Neural progenitor cell (in vitro differentiated cells): Measurements from ENCODE around the gene CRTC3. TPM values are rescaled to one million over a fixed set of nuclear protein-coding genes. Genes with fewer than 3 reads are reported as not detected.
"Not testable (repeated sequence)": the region's sequence is repeated elsewhere in the genome, so short reads cannot be mapped to it uniquely, and the experiment has no call there.

Source experiments
- DNase-seq: peaks from one replicate; pipeline ENCODE4 v3.0.0-alpha.2; 2016; ENCODE audit warnings: low spot score
- H2AFZ ChIP-seq: fragments of 200-600 bp; sonication (generic); replicated peaks from 2 replicates; pipeline ENCODE4 v1.6.1; 2016; ENCODE audit warnings: antibody characterized with exemption
- H3F3A ChIP-seq: fragments of 200-600 bp; sonication (generic); 2 replicates; pipeline ENCODE4 v1.6.1; 2016; ENCODE audit warnings: antibody characterized with exemption, low read depth
- H3K27ac ChIP-seq: fragments of 200-600 bp; sonication (generic); 2 replicates; pipeline ENCODE4 v1.5.1; 2016; ENCODE audit warnings: mild to moderate bottlenecking
- H3K27me3 ChIP-seq: fragments of 200-600 bp; sonication (generic); 2 replicates; pipeline ENCODE4 v1.6.1; 2016; ENCODE audit warnings: mild to moderate bottlenecking, moderate library complexity
- H3K36me3 ChIP-seq: fragments of 200-600 bp; sonication (generic); 2 replicates; pipeline ENCODE4 v1.5.1; 2016
- H3K4me1 ChIP-seq: fragments of 200-600 bp; sonication (generic); 2 replicates; pipeline ENCODE4 v1.6.1; 2016; ENCODE audit warnings: mixed run types
- H3K4me2 ChIP-seq: fragments of 200-600 bp; sonication (generic); 2 replicates; pipeline ENCODE4 v1.6.1; 2016
- H3K4me3 ChIP-seq: fragments of 200-600 bp; sonication (generic); 2 replicates; pipeline ENCODE4 v1.5.1; 2016
- H3K79me2 ChIP-seq: fragments of 200-600 bp; sonication (generic); 2 replicates; pipeline ENCODE4 v1.6.1; 2016; ENCODE audit warnings: low read depth
- H3K9ac ChIP-seq: fragments of 200-600 bp; sonication (generic); 2 replicates; pipeline ENCODE4 v1.6.1; 2016
- H3K9me3 ChIP-seq: fragments of 200-600 bp; sonication (generic); 2 replicates; pipeline ENCODE4 v1.5.1; 2016; ENCODE audit warnings: low read depth
- H4K20me1 ChIP-seq: fragments of 200-600 bp; sonication (generic); 2 replicates; pipeline ENCODE4 v1.6.1; 2016; ENCODE audit warnings: low read depth
- H3K27ac Mint-ChIP-seq: 3 replicates; pipeline ENCODE4 v1.8.0; 2021; ENCODE audit warnings: mixed read lengths
- H3K27me3 Mint-ChIP-seq: 2 replicates; pipeline ENCODE4 v1.8.0; 2022; ENCODE audit warnings: low read depth, mild to moderate bottlenecking, inconsistent platforms, moderate library complexity, mixed read lengths; ENCODE audit not compliant: insufficient read depth
- H3K36me3 Mint-ChIP-seq: 3 replicates; pipeline ENCODE4 v1.8.0; 2021; ENCODE audit warnings: mixed read lengths
- H3K4me1 Mint-ChIP-seq: 3 replicates; pipeline ENCODE4 v1.8.0; 2021; ENCODE audit warnings: mixed read lengths
- H3K4me3 Mint-ChIP-seq: 3 replicates; pipeline ENCODE4 v1.8.0; 2021; ENCODE audit warnings: mild to moderate bottlenecking, moderate library complexity, mixed read lengths
- H3K9me3 Mint-ChIP-seq: 3 replicates; pipeline ENCODE4 v1.8.0; 2020; ENCODE audit warnings: mixed read lengths
- EZH2 ChIP-seq: fragments of 200-600 bp; sonication (generic); IDR thresholded peaks from 2 replicates; pipeline ENCODE4 v1.6.1; 2017; ENCODE audit warnings: antibody characterized with exemption, mild to moderate bottlenecking, moderate library complexity
- EZH2phosphoT487 ChIP-seq: fragments of 200-600 bp; sonication (generic); IDR thresholded peaks from 2 replicates; pipeline ENCODE4 v1.6.1; 2017; ENCODE audit warnings: antibody characterized with exemption
- total RNA-seq: library from RNA; depleted of rRNA; stranded (reverse); fragments of >200 nt; gene quantifications from 2 replicates; pipeline ENCODE4 v1.2.3, GENCODE V29; 2015; ENCODE audit warnings: low replicate concordance
- TF ChIP-seq, protein P1 (sequence below): fragments of 200-600 bp; sonication (generic); IDR thresholded peaks from 2 replicates; pipeline ENCODE4 v1.5.1; 2017; ENCODE audit warnings: antibody characterized with exemption, mild to moderate bottlenecking

Gene CRTC3
- total RNA-seq, 1 donor from 2014 or later = 4.9 TPM

GRCh38 chr15:90519688-90520087, 10.0 kb upstream of the CRTC3 start:
- Mint-ChIP-seq H3K4me3 (no peak overlapping the region), H3K27me3 (peaks cover 4% of the 10 kb centered on the region), H3K9me3 (no peaks in the 10 kb centered on the region), H3K27ac (no peak overlapping the region), H3K36me3 (no peaks in the 10 kb centered on the region), H3K4me1 (no peaks in the 10 kb centered on the region)
- no peak overlapping the region for H3K4me2 ChIP-seq
- no peaks in the 10 kb centered on the region for H3K36me3 ChIP-seq
- H3K27ac ChIP-seq = no peak overlapping the region
- H3K9me3 ChIP-seq = no peaks in the 10 kb centered on the region
- H2AFZ ChIP-seq = no peak overlapping the region
- H3K4me3 ChIP-seq = no peak overlapping the region
- TF ChIP-seq, protein P1, sequence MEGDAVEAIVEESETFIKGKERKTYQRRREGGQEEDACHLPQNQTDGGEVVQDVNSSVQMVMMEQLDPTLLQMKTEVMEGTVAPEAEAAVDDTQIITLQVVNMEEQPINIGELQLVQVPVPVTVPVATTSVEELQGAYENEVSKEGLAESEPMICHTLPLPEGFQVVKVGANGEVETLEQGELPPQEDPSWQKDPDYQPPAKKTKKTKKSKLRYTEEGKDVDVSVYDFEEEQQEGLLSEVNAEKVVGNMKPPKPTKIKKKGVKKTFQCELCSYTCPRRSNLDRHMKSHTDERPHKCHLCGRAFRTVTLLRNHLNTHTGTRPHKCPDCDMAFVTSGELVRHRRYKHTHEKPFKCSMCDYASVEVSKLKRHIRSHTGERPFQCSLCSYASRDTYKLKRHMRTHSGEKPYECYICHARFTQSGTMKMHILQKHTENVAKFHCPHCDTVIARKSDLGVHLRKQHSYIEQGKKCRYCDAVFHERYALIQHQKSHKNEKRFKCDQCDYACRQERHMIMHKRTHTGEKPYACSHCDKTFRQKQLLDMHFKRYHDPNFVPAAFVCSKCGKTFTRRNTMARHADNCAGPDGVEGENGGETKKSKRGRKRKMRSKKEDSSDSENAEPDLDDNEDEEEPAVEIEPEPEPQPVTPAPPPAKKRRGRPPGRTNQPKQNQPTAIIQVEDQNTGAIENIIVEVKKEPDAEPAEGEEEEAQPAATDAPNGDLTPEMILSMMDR = no peak
- TF ChIP-seq EZH2phosphoT487 (no peak), EZH2 (no peak)
- no peaks in the 10 kb centered on the region for H3F3A ChIP-seq
- no peak overlapping the region for H3K9ac ChIP-seq
- no peak for DNase-seq
- H3K79me2 ChIP-seq = no peaks in the 10 kb centered on the region
- H3K4me1 ChIP-seq = no peaks in the 10 kb centered on the region
- no peaks in the 10 kb centered on the region for H3K27me3 ChIP-seq
- H4K20me1 ChIP-seq = no peaks in the 10 kb centered on the region

- H3K9me3 ChIP-seq = no peaks in the 10 kb centered on the region
- no peaks in the 10 kb centered on the region for H3K79me2 ChIP-seq
- no peak overlapping the region for H3K4me2 ChIP-seq
- H3K27ac Mint-ChIP-seq = no peak overlapping the region
- no peak overlapping the region for H3K4me3 ChIP-seq
- H3K27me3 Mint-ChIP-seq = peaks cover 4% of the 10 kb centered on the region
- no peaks in the 10 kb centered on the region for H3F3A ChIP-seq
- no peaks in the 10 kb centered on the region for H3K9me3 Mint-ChIP-seq
- no peaks in the 10 kb centered on the region for H3K4me1 Mint-ChIP-seq
- no peak overlapping the region for H3K9ac ChIP-seq
- DNase-seq = no peak
- H3K4me1 ChIP-seq = no peaks in the 10 kb centered on the region
- H3K4me3 Mint-ChIP-seq = no peak overlapping the region
- no peak overlapping the region for H3K27ac ChIP-seq
- H4K20me1 ChIP-seq = no peaks in the 10 kb centered on the region
- no peak overlapping the region for H2AFZ ChIP-seq
- no peaks in the 10 kb centered on the region for H3K36me3 ChIP-seq
- TF ChIP-seq EZH2 (no peak), EZH2phosphoT487 (no peak)
- TF ChIP-seq, protein P1 = no peak
- no peaks in the 10 kb centered on the region for H3K36me3 Mint-ChIP-seq
- H3K27me3 ChIP-seq = no peaks in the 10 kb centered on the region
Measured at GRCh38 chr15:90520365-90520764, 9.4 kb upstream of the CRTC3 start.

DNA sequence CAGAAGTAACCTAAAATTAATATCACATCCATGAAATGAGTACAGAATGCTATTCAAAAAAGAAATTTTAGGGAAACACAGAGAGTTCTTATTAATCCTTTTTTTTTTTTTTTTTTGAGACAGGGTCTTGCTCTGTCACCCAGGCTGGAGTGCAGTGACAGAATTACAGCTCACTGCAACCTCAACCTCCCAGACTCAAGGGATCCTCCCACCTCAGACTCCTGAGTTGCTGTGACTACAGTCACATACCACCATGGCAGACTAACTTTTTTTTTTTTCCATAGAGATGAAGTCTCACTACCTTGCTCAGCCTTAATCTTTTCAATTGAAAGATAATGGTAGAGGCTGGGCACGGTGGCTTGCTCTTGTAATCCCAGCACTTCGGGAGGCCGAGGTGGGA, 6.3 kb upstream of the CRTC3 start:
- H3K27ac Mint-ChIP-seq = no peak overlapping the region
- H3K79me2 ChIP-seq = no peaks in the 10 kb centered on the region
- H2AFZ ChIP-seq = no peak overlapping the region
- H3K4me3 ChIP-seq = no peak overlapping the region
- H3K27me3 ChIP-seq = peaks cover 11% of the 10 kb centered on the region
- no peak overlapping the region for H3K9ac ChIP-seq
- H3K36me3 ChIP-seq = no peaks in the 10 kb centered on the region
- no peaks in the 10 kb centered on the region for H3K36me3 Mint-ChIP-seq
- no peaks in the 10 kb centered on the region for H3K4me1 ChIP-seq
- H3F3A ChIP-seq = no peaks in the 10 kb centered on the region
- no peak for DNase-seq
- H3K27ac ChIP-seq = no peak overlapping the region
- no peaks in the 10 kb centered on the region for H3K9me3 Mint-ChIP-seq
- no peaks in the 10 kb centered on the region for H4K20me1 ChIP-seq
- TF ChIP-seq, protein P1 = no peak
- TF ChIP-seq EZH2 (no peak), EZH2phosphoT487 (no peak)
- H3K4me2 ChIP-seq = no peak overlapping the region
- peaks cover 4% of the 10 kb centered on the region for H3K27me3 Mint-ChIP-seq
- no peaks in the 10 kb centered on the region for H3K9me3 ChIP-seq
- H3K4me1 Mint-ChIP-seq = peaks cover 2% of the 10 kb centered on the region
- H3K4me3 Mint-ChIP-seq = no peak overlapping the region

- not testable (repeated sequence) for H3K4me1 Mint-ChIP-seq, H3K9ac ChIP-seq, H2AFZ ChIP-seq, H3K4me3 ChIP-seq, H3K36me3 Mint-ChIP-seq, H3K9me3 Mint-ChIP-seq, H3K27ac Mint-ChIP-seq, H3K4me1 ChIP-seq, H3K36me3 ChIP-seq, DNase-seq, H3F3A ChIP-seq, H3K27ac ChIP-seq, H3K4me2 ChIP-seq, H4K20me1 ChIP-seq, H3K4me3 Mint-ChIP-seq, H3K79me2 ChIP-seq, H3K27me3 Mint-ChIP-seq, H3K9me3 ChIP-seq
- H3K27me3 ChIP-seq = peaks cover 19% of the 10 kb centered on the region
Measured at GRCh38 chr15:90524018-90524803, 5.5 kb upstream of the CRTC3 start.
